Islet precursor cell (in vitro differentiated cells): ENCODE results near the gene RNLS.

ENCODE experiments used
- DNase-seq: peaks from one replicate; pipeline ENCODE4 v3.0.0-alpha.2; 2018

Gene RNLS

DNA sequence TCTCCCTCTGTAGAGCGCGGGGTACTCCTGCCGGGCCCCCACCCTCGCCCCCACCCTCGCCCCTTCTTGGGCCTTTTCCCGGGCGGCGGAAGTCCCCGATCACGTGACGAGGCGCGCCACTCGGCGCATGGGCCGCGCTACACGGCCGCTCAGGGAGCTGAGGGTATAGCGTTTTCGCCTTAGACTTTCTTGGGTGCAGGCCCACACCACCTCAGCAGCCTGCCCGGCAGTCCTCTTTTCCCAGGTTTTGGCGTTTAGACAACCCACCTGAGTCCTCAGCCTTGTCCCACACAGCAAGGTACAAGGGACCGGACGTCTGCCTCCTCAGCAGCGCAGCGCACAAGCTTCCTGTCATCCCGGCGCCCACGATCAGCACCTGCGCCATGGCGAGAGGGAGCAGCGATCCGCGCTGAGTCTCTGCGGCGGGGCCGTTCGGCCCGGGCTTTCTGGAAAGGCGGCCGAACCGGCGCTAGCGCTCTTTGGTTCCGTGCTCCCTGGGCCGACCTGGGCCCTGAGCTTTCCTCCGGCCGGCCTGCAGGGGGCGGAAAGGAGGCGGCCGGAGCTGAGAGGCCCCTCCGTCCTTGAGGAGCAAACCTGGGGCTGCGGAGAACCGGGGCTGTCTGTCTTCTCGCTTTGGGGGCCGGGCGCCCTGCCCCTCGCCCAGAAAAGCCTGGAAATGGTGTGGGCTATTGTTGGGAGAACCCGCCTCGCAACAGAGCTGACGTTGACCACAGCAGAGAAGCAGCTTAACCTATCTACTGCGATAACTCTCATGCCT lies at the start of gene RNLS:
RNLS (minus strand) TSS at position 513 of the 778 bp plus-strand sequence.
- peak; percentile 79 for DNase-seq

DNA sequence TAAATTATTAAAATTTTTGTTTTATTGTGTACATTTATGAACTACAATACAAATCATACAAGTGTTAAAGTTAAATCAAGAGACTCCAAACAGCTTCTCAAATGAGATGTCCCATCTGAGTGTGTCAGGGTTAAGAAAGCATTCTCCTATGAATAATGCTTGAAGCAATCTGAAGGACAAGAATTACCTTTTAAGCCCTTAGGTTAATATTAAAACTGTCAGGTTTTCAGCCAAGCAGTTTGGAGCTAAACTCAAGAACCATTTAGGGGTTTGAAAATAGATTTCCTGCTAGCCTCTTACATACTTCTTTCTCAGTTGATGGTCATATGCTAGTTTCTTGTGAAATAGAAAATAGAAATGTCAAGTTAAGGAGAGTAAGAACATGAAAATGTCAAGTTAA lies 41.7 kb upstream of the RNLS start:
- no peak for DNase-seq

GRCh38 chr10:88623835-88624234 lies 40.7 kb upstream of the RNLS start:
- no peak for DNase-seq

GRCh38 chr10:88620441-88620840 lies 37.3 kb upstream of the RNLS start:
- DNase-seq: no peak

GRCh38 chr10:88618496-88618895 lies 35.4 kb upstream of the RNLS start:
- DNase-seq: no peak

DNA sequence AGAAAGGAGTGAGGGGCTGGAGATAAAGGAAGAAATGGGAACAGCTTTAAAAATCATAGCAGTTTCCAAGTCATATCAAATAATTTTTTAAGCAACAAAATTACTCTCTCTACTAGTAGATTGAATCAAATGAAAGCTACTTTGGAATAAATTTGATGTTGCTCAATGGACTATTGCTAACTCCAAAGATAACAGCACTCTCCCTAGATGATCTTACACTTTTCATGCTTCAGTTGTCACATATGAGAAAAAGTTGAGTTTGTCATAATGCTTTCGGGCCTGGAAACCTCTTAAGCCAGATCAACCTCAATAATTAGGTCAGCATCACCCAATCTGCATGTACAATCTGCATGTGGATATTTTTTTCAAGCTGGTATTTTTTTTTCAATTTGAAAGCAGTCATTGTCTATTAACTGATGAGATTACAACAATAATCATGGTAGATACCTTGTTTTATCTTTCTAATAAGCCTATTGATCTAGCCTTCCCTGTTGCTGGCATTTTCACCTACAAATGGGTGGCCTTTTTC lies 34.7 kb upstream of the RNLS start:
- DNase-seq: no peak

DNA sequence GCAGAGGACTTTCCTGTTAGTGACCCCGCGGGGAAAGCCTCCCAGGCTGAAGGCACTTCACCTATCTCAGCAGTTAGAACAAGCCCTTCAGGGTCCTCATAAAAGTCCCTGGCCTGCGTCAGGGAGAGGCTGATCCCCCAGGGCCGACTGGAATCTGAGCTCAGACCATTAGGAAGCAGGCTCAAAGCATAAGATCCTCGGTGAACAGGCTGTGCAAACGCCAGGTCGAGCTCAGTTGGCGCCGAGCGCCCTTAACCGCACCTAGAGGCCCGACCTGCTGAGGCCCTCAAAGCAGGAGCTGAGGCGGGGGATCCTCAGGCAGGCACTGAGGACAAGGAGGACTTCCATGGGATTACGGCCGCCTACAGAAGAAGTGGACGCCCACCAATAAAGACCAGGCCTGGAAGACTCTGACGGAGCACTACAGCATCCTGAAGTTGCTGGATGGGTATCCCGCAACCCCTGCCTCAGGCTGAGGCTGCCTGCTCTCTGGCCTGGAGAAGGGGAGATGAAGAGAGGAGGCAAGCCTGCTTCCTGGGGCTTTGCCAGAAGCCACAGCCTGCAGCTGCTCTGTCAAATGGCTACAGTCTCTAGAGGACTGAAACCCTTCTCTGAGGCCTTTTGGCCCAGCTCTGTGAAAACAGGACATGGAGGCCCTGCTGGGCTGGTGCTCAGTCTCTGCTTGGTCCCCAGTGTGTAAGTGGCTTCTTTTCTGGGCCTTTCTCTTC lies 33.3 kb upstream of the RNLS start:
- peak; percentile 46 for DNase-seq

DNA sequence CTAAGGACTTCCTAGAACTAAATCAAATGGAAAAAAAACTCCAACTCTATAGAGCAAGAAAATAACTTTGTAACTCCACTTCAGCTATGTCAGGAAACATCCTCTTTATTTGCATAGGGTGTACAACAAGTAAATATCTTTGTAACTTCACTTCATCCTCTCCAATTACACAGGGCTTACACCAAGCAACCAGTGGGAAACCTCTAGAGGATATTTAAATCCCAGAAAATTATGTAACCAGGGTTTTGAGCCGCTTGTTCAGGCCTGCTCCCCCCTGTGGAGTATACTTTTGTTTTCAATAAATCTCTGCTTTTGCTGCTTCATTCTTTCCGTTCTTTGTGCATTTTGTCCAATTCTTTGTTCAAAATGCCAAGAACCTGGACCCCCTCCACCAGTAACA lies 25.7 kb upstream of the RNLS start:
- no peak for DNase-seq

DNA sequence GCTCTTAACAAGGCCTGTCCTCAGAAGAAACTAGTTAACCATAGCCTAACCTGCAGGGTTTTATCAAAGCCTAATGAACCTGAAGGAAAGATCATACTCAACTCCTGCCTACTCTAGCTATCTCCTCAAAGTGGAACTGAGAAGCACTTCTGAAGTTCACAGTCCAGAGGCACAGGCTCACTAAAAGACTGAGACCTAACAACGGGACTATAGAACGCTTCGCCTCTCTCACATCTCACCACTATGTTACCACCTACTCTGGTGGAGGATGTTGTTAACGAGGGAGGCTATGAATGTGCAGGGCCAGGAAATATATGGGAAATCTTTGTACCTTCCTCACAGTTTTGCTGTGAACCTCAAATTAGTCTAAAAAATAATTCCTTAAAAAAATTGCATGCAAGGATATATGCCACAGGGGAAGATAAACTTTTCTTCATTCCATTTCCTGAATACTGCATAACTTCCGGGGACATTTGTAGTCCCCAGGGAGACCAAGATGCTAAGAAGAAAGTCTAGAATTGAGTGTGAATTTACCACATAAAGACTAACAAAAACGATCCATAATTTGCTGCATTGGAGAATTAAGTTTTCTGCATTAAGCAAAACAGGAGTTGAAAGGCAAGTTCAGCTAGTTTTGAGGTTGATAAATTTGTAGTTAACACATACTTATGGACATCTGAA lies 25.1 kb upstream of the RNLS start:
- DNase-seq: no peak

- DNase-seq: no peak
Observed at GRCh38 chr10:88598055-88598454, 14.9 kb upstream of the RNLS start.

DNA sequence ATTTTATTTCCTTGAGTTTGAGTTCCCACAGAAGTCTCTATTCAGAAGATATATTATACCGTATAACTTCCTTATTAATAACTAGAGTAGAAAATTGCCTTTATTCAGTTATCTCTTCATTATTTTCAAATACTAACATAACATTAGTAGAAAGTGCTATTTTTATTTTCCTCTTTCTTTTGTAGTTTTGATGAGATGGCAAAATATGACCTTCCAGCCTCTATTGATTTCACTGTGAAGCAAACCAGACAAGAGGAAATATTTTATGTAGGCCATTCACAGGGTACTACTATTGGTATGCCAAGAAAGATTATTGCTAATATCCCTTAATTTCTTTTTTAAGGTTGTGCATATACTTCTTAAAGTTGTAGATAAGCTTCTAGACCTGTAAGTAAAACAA lies 11.4 kb upstream of the RNLS start:
- DNase-seq: no peak

DNA sequence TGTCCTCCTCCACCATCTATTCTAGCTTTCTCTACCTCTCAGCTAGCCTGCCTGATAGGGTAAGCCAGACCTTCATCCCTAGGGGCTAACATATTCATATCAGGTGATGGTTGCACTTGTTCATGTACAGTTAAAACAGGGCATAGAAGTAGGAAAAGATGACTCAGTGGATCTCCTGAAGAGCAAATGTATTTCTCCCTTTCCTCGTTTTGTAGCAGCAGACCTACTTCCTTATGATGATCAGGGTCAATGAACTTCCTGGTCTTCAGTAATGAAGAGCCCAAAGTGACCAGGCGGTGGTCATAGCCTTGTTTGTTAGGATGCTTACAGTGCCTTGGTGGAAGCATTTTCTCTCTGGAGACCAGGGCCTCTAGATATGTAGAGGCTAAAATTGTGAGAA lies 9.8 kb upstream of the RNLS start:
- DNase-seq: no peak

- no peak for DNase-seq
Observed at GRCh38 chr10:88592381-88592780, 9.3 kb upstream of the RNLS start.

- no peak for DNase-seq
Observed at GRCh38 chr10:88586462-88586861, 3.3 kb upstream of the RNLS start, which contains the start of gene LIPJ. TSS of gene LIPJ (plus strand) at chr10:88586762. CDS start at chr10:88590688, 3,926 bp downstream.

DNA sequence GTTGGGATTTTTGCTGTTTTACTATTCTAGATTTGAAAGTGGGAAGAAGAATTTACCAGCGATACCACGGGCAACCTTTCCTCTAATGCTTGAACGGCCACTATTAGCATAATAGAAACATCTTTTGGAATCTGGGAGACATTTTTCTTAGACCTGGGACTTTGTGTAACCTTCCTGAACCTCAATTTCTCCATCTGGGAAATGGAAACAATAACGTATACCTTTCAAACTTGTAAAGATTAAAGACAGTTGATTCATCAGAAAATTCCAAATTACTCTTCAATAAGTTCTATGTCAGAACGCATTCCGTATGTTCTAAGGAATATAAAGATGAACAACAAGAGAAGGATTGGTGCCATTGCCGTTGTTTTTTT lies 453 bp upstream of the RNLS start:
- DNase-seq: no peak

- DNase-seq: no peak
Observed at GRCh38 chr10:88582411-88582805, 710 bp downstream of the RNLS start.

- no peak for DNase-seq
Observed at GRCh38 chr10:88565072-88565471, 18.0 kb downstream of the RNLS start.

DNA sequence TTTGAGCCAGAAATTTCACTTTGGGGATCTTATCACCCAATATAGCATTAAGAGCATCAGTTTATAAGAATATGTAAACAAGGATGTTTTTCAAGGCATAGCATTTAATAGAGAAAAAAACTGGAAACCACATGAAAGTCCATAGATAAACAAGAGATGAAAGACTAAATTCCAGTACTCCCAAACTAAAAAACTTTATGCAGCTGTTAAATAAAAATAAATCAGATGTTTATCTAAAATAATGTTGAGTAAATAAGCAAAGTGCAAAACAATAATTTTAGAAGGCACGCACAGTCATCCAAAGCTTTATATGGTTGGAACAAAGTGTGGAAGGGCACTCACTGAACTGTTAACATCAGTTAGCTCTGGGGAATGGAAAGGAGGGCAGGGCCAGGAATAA lies 21.0 kb downstream of the RNLS start:
- DNase-seq: no peak

GRCh38 chr10:88557658-88558057 lies 25.5 kb downstream of the RNLS start:
- no peak for DNase-seq

DNA sequence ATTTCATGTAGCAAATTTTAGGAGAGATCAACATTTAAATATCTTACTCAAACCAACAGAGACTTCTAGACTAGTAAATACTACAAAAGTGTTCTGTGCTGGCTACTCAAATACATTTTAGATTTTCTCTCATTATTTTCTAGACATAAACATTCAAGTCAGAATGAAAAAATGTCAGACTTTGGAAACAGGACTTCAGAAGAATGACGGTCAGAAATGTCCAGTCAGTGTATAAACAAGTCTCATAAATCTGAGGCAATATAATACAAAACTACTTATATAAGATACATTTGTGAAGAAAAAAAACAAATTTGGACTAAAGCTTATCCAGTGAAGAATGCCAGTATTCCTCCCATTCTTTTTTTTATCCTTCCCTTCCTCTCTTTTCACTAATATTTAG lies 25.9 kb downstream of the RNLS start:
- no peak for DNase-seq

- DNase-seq: no peak
Observed at GRCh38 chr10:88555190-88555908, 27.8 kb downstream of the RNLS start.

- DNase-seq: peak; percentile 53
Observed at GRCh38 chr10:88553116-88553752, 29.9 kb downstream of the RNLS start.
